Large intestine (tissue), 12 donors: ENCODE results near the gene ELOVL5. TPM values are rescaled to one million over a fixed set of nuclear protein-coding genes. Genes with fewer than 3 reads are reported as not detected.
"Not testable (repeated sequence)": the region's sequence is repeated elsewhere in the genome, so short reads cannot be mapped to it uniquely, and the experiment has no call there.

Source experiments
- DNase-seq, 2 donors: peaks; one replicate each; pipeline versions ENCODE4 v3.0.0 to v3.0.0-alpha.2; 2013
- H3K27ac ChIP-seq: one replicate; pipeline ENCODE4 v1.5.1; 2013; ENCODE audit warnings: low read length
- H3K27me3 ChIP-seq: 2 replicates; pipeline ENCODE4 v1.6.1; 2013; ENCODE audit warnings: low read length; ENCODE audit not compliant: control insufficient read depth, insufficient read depth
- H3K36me3 ChIP-seq: 2 replicates; pipeline ENCODE4 v1.6.1; 2013; ENCODE audit warnings: low read length; ENCODE audit not compliant: control insufficient read depth, insufficient read depth
- H3K4me1 ChIP-seq: one replicate; pipeline ENCODE4 v1.6.1; 2013; ENCODE audit warnings: low read length; ENCODE audit not compliant: control insufficient read depth, insufficient read depth
- H3K4me3 ChIP-seq: one replicate; pipeline ENCODE4 v1.5.1; 2013; ENCODE audit warnings: low read length
- H3K9me3 ChIP-seq: one replicate; pipeline ENCODE4 v1.6.1; 2013; ENCODE audit warnings: mild to moderate bottlenecking, low read depth, low read length, moderate library complexity; ENCODE audit not compliant: control insufficient read depth
- WGBS: methylation state at CpG from one replicate; pipeline ENCODE4 v1.1.5; 2013; ENCODE audit warnings: low lambda C conversion rate; ENCODE audit not compliant: insufficient coverage; 5-methylcytosine and 5-hydroxymethylcytosine counted together
- long read RNA-seq, 11 donors: transcript quantifications; one replicate each; lab custom pipeline, GENCODE V29; 2026
- polyA plus RNA-seq: library from polyadenylated mRNA; unstranded; fragments of 120-200 nt; gene quantifications from one replicate; pipeline ENCODE4 v1.2.1, GENCODE V29; 2013

ELOVL5 gene, protein sequence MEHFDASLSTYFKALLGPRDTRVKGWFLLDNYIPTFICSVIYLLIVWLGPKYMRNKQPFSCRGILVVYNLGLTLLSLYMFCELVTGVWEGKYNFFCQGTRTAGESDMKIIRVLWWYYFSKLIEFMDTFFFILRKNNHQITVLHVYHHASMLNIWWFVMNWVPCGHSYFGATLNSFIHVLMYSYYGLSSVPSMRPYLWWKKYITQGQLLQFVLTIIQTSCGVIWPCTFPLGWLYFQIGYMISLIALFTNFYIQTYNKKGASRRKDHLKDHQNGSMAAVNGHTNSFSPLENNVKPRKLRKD
- 40.1 TPM for polyA plus RNA-seq
- long read RNA-seq, donor 1, transcript ELOVL5-201 (8 exons, 2,827 nt) = major isoform, 8 of 10 reads
- long read RNA-seq, donor 1, partial matches to known transcripts = 0 of 10 reads
- long read RNA-seq, donor 1, other reads (novel, unspliced or antisense) = 0 of 10 reads
- long read RNA-seq, donor 2, transcript ELOVL5-202 (3 exons, 580 nt) = minor isoform, 5 of 16 reads
- long read RNA-seq, donor 2, transcript ELOVL5-201 (8 exons, 2,827 nt) = major isoform, 10 of 16 reads
- long read RNA-seq, donor 2, partial matches to known transcripts = 0 of 16 reads
- long read RNA-seq, donor 2, other reads (novel, unspliced or antisense) = 0 of 16 reads
- long read RNA-seq, donor 3, transcript ELOVL5-201 (8 exons, 2,827 nt) = major isoform, 11 of 15 reads
- long read RNA-seq, donor 3, partial matches to known transcripts = 0 of 15 reads
- long read RNA-seq, donor 3, other reads (novel, unspliced or antisense) = 0 of 15 reads
- long read RNA-seq, donor 4 = 0 reads
- long read RNA-seq, donor 5, transcript ELOVL5-201 (8 exons, 2,827 nt) = major isoform, 7 of 8 reads
- long read RNA-seq, donor 5, partial matches to known transcripts = 0 of 8 reads
- long read RNA-seq, donor 5, other reads (novel, unspliced or antisense) = 0 of 8 reads
- long read RNA-seq, donor 6, transcript ELOVL5-201 (8 exons, 2,827 nt) = major isoform, 10 of 14 reads
- long read RNA-seq, donor 6, partial matches to known transcripts = 0 of 14 reads
- long read RNA-seq, donor 6, other reads (novel, unspliced or antisense) = 0 of 14 reads
- long read RNA-seq, donor 7, transcript ELOVL5-201 (8 exons, 2,827 nt) = major isoform, 9 of 9 reads
- long read RNA-seq, donor 7, partial matches to known transcripts = 0 of 9 reads
- long read RNA-seq, donor 7, other reads (novel, unspliced or antisense) = 0 of 9 reads
- long read RNA-seq, donor 8, transcript ELOVL5-201 (8 exons, 2,827 nt) = major isoform, 19 of 24 reads
- long read RNA-seq, donor 8, transcript ELOVL5-202 (3 exons, 580 nt) = minor isoform, 5 of 24 reads
- long read RNA-seq, donor 8, partial matches to known transcripts = 0 of 24 reads
- long read RNA-seq, donor 8, other reads (novel, unspliced or antisense) = 0 of 24 reads
- long read RNA-seq, donor 9, transcript ELOVL5-201 (8 exons, 2,827 nt) = major isoform, 8 of 56 reads
- long read RNA-seq, donor 9, partial matches to known transcripts = 45 of 56 reads
- long read RNA-seq, donor 9, other reads (novel, unspliced or antisense) = 0 of 56 reads
- long read RNA-seq, donor 10, transcript ELOVL5-201 (8 exons, 2,827 nt) = major isoform, 7 of 11 reads
- long read RNA-seq, donor 10, partial matches to known transcripts = 0 of 11 reads
- long read RNA-seq, donor 10, other reads (novel, unspliced or antisense) = 0 of 11 reads
- long read RNA-seq, donor 11, transcript ELOVL5-201 (8 exons, 2,827 nt) = major isoform, 5 of 10 reads
- long read RNA-seq, donor 11, transcript ELOVL5-202 (3 exons, 580 nt) = major isoform, 5 of 10 reads
- long read RNA-seq, donor 11, partial matches to known transcripts = 0 of 10 reads
- long read RNA-seq, donor 11, other reads (novel, unspliced or antisense) = 0 of 10 reads

DNA sequence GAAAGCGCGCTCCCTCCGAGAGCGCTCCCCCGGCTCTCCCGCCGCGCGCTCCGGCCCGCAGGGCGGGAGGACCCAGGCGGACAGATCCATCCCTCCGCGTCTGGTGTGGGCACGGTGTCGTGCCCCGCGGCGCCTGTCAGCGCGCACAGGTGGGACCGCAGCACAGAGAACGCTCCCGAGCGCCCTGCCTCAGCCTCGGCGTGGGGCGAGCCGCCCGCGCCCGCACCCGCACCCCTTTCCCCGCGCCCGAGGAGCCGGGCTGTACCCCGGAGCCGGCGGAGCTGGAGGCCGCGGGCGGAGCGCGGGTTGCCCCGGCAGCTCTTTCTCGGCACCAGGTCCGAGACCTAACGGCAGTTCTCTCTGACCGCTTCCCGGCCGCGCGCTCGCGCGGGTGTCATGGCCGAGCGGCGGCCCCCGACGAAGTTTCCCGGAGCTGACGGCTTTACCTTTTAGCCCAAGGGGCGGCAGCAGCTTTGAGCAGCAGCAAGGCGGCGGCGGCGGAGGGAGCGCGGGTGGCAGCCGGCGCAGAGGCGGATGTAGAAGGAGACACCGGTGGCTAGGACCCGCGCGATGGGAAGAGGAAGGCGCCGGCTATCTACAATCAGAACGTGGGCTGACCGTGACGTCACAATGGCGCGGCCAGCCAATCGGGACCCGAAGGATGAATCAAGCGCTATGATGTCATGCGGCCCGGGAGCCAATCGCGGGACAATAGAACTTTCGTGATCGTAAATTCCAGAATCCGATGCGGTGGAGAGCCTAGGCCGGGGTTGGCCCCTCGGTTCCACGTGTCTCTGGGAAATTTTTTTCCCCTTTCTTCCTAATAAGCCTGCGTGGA is at the start of gene ELOVL5:
Gene ELOVL5, minus strand, starts transcription at position 580 of the 838 bp plus-strand sequence. CDS start 53,251 bp downstream, outside the sequence.
- H3K27me3 ChIP-seq = no peaks in the 10 kb centered on the region
- WGBS = no CpG with 5 or more reads among the region's 101 CpGs
- peak within 1 kb of the TSS; percentile 90 for H3K27ac ChIP-seq
- peak; percentile 94 to 95 for DNase-seq
- H3K36me3 ChIP-seq = no peaks in the 10 kb centered on the region
- H3K4me1 ChIP-seq = peaks cover 6% of the 10 kb centered on the region
- peak within 1 kb of the TSS; percentile 88 for H3K4me3 ChIP-seq
- H3K9me3 ChIP-seq = no peaks in the 10 kb centered on the region

DNA sequence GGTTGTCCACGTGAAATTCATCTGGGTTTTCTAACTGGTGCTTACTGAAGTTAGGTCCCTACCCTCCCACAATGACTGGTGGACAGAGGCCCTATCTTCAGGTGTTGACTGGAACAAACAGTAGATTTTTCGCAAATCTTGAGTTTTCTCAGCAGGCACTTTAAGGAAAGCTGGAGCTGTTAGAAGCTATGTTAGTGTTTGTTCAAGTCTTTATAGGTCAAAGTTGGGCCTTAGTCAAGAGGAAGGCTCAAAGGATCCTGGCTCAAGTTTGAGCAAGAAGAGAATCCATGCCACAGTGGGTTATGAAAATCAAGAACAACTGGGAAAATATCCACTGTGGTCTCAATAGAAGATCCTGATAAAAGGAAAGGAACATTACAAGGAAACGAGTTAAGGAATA is 48.5 kb upstream of the ELOVL5 start:
- no peak overlapping the region for H3K4me3 ChIP-seq
- no peaks in the 10 kb centered on the region for H3K36me3 ChIP-seq
- no peaks in the 10 kb centered on the region for H3K4me1 ChIP-seq
- H3K9me3 ChIP-seq = no peaks in the 10 kb centered on the region
- WGBS = no CpG with 5 or more reads among the region's 3 CpGs
- no peak overlapping the region for H3K27ac ChIP-seq
- no peak for DNase-seq
- no peaks in the 10 kb centered on the region for H3K27me3 ChIP-seq

DNA sequence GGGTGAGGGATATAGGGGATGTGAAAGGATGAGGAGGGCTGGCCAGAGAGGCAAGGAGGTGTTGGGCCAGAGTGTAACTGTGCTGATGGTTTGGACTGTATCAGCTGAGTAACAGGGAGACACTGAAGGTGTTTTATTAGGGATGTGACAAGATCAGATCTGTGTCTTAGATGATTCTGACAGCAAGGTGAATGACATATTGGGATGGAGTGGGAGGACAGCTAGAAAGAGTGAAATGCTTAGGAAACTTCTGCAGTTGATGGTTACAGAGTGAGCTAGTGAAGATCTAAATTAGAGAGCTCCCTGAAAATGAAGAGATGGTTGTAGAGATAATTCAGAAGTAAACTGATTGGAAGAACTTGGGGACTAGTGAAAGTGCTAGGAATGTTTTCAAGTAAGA is 47.2 kb upstream of the ELOVL5 start:
- Histone ChIP-seq H3K9me3 (no peaks in the 10 kb centered on the region), H3K4me3 (no peak overlapping the region), H3K36me3 (no peaks in the 10 kb centered on the region), H3K27me3 (no peaks in the 10 kb centered on the region), H3K27ac (no peak overlapping the region), H3K4me1 (no peaks in the 10 kb centered on the region)
- no peak for DNase-seq

DNA sequence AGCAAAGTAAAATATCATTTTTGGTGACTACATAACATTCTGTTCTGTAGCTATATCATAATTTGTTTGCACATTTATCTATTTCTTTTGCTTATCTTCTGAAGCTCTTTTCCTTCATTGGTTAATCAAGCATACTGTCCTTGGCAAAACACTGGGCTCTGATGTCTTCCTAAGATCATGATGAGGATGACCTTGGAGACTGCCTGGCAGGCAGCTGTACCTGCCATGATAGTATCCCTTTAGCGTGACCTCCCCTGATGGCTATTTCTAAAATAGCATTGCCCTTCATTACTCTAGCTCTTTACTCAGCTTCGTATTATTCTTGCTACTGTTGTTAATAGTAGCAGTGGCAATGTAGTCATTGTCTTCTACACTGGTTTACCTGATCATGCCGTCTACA is 46.0 kb upstream of the ELOVL5 start:
- WGBS = 88% methylated on average over 1 of the region's 3 CpGs
- no peaks in the 10 kb centered on the region for H3K36me3 ChIP-seq
- no peaks in the 10 kb centered on the region for H3K9me3 ChIP-seq
- no peaks in the 10 kb centered on the region for H3K4me1 ChIP-seq
- no peaks in the 10 kb centered on the region for H3K27me3 ChIP-seq
- H3K27ac ChIP-seq = no peak overlapping the region
- no peak overlapping the region for H3K4me3 ChIP-seq
- no peak for DNase-seq

DNA sequence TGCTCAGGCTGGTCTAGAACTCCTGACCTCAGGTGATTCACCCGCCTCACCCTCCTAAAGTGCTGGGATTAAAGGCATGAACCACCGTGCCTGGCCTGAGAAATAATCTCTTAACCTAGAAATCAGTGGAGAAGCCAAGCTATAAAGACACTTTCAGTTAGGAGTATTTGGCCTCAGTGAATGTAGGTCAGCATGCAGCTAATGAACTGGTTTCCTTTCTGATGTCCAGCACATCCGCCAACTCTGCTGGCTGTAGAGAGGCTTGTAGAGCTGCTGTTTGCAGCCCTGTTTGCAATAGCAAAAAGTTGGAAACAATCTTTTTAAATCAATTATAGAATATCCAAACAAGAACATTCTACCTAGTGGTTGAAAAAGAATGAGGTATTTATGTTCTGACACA is 42.4 kb upstream of the ELOVL5 start:
- no peaks in the 10 kb centered on the region for H3K27me3 ChIP-seq
- H3K36me3 ChIP-seq = no peaks in the 10 kb centered on the region
- no peak for DNase-seq
- H3K27ac ChIP-seq = no peak overlapping the region
- no peaks in the 10 kb centered on the region for H3K9me3 ChIP-seq
- H3K4me1 ChIP-seq = no peaks in the 10 kb centered on the region
- no CpG with 5 or more reads among the region's 3 CpGs for WGBS
- no peak overlapping the region for H3K4me3 ChIP-seq

DNA sequence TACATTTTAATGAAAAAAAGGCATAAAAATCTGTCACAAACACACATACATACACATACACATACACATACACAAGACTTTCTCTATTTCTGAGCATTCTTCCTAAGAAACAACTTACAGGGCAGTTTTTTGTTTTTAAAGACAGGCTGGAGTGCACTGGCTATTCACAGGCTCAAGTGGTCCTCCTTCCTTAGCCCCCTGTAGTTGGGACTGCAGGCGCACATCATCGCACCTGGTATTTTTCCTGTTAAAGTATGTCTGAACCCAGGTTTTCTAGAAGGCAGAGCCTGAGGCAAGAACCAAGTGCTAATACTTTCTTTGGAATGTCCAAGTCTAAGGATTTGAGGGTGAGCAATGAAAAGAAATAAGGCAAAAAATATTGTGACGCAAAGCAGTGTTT is 41.3 kb upstream of the ELOVL5 start:
- H3K9me3 ChIP-seq = no peaks in the 10 kb centered on the region
- 100% methylated on average over 1 of the region's 3 CpGs for WGBS

DNA sequence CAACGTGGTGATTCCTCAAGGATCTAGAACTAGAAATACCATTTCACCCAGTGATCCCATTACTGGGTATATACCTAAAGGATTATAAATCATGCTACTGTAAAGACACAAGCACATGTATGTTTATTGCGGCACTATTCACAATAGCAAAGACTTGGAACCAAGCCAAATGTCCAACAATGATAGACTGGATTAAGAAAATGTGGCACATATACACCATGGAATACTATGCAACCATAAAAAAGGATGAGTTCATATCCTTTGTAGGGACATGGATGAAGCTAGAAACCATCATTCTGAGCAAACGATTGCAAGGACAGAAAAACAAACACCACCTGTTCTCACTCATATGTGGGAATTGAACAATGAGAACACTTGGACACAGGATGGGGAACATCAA is 39.9 kb upstream of the ELOVL5 start:
- no CpG with 5 or more reads among the region's 3 CpGs for WGBS
- H3K36me3 ChIP-seq, H3K4me1 ChIP-seq, H3K9me3 ChIP-seq, H3K27me3 ChIP-seq, H3K27ac ChIP-seq, DNase-seq, H3K4me3 ChIP-seq: not testable (repeated sequence)

More for the DNA sequence above, 41.3 kb upstream of the ELOVL5 start:
- no peaks in the 10 kb centered on the region for H3K27me3 ChIP-seq
- no peak overlapping the region for H3K4me3 ChIP-seq
- DNase-seq = no peak
- no peak overlapping the region for H3K27ac ChIP-seq
- H3K36me3 ChIP-seq = no peaks in the 10 kb centered on the region
- no peaks in the 10 kb centered on the region for H3K4me1 ChIP-seq

DNA sequence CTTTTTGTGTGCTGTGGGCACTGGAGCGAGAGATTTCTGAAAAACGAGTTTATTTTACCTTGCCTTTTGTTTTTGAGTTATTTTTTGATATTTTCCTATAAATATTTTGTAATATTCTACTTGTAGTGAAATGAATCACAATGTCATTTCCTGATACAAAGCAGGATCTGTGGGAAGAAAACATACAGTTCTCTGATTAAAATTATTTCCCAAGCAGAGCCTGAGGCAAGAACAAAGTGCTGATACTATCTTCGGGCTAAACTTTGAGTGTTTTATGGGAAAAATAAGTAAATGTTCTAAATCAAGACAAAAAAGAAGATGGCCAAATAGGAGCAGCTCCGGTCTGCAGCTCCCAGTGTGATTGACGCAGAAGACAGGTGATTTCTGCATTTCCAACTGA is 33.7 kb upstream of the ELOVL5 start:
- DNase-seq = no peak
- Histone ChIP-seq H3K4me1 (peaks cover 5% of the 10 kb centered on the region), H3K27me3 (no peaks in the 10 kb centered on the region), H3K27ac (no peak overlapping the region), H3K36me3 (no peaks in the 10 kb centered on the region), H3K4me3 (no peak overlapping the region), H3K9me3 (no peaks in the 10 kb centered on the region)
- WGBS = 80% methylated on average over 2 of the region's 5 CpGs

DNA sequence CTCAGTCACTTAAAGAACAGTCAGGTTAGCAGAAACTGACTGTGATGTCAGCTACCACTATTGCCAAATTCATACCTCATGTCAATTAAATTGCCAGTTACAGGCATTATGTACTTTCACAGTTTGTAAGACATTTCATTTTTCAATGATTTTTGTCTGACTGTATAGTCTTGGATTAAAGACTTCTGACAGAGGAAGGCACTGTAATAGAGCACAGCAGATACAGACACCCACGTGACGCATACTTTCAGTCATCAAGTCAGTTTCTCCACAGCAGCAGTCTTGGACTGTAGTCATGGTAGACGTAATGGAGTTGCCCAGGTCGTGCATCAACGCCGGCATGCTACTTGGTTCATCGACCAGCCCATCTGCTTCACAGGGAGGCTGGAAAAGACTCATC is 29.5 kb upstream of the ELOVL5 start:
- H3K27ac ChIP-seq = no peak overlapping the region
- no peak for DNase-seq
- H3K4me1 ChIP-seq = peaks cover 10% of the 10 kb centered on the region
- H3K9me3 ChIP-seq = no peaks in the 10 kb centered on the region
- no peaks in the 10 kb centered on the region for H3K27me3 ChIP-seq
- 100% methylated on average over 1 of the region's 7 CpGs for WGBS
- H3K36me3 ChIP-seq = no peaks in the 10 kb centered on the region
- no peak overlapping the region for H3K4me3 ChIP-seq
